Measurements from ENCODE around the gene CLIP2. TPM values are rescaled to one million over a fixed set of nuclear protein-coding genes. Genes with fewer than 3 reads are reported as not detected.
A peak's percentile ranks its signal among the peaks of the same experiment; 100 is the strongest.
"Not testable (repeated sequence)": the region's sequence is repeated elsewhere in the genome, so short reads cannot be mapped to it uniquely, and the experiment has no call there.

CLIP2 gene
- total RNA-seq, 1 donor from 2014 or later, result 26.5 TPM

- Mint-ChIP-seq H3K27ac (ENCODE audit: unreplicated experiment) (no peak overlapping the region), H3K36me3 (ENCODE audit: low read depth) (peaks cover 9% of the 10 kb centered on the region), H3K4me1 (peaks cover 4% of the 10 kb centered on the region), H3K27me3 (ENCODE audit: low read depth) (no peaks in the 10 kb centered on the region), H3K4me3 (no peak overlapping the region), H3K9me3 (no peaks in the 10 kb centered on the region)
- no peak for DNase-seq (ENCODE audit: low read depth, low spot score)
- TF ChIP-seq CTCF (conservative IDR thresholded peaks at IDR 0.05), result no peak
Observed at GRCh38 chr7:74398426-74398825, 109.2 kb downstream of the CLIP2 start.

GRCh38 chr7:74399006-74399405 is 109.8 kb downstream of the CLIP2 start:
- Mint-ChIP-seq H3K36me3 (ENCODE audit: low read depth) (peaks cover 9% of the 10 kb centered on the region), H3K27ac (ENCODE audit: unreplicated experiment) (peak overlapping the region; percentile 59)

GRCh38 chr7:74400420-74401136 is 111.4 kb downstream of the CLIP2 start:
- H3K36me3 Mint-ChIP-seq (ENCODE audit: low read depth), result peaks cover 7% of the 10 kb centered on the region
- no peak for TF ChIP-seq CTCF (conservative IDR thresholded peaks at IDR 0.05)
- H3K9me3 Mint-ChIP-seq, result no peaks in the 10 kb centered on the region
- no peak overlapping the region for H3K27ac Mint-ChIP-seq (ENCODE audit: unreplicated experiment)
- DNase-seq (ENCODE audit: low read depth, low spot score), result no peak
- H3K27me3 Mint-ChIP-seq (ENCODE audit: low read depth), result no peaks in the 10 kb centered on the region
- H3K4me1 Mint-ChIP-seq, result peaks cover 4% of the 10 kb centered on the region
- no peak overlapping the region for H3K4me3 Mint-ChIP-seq

More at GRCh38 chr7:74399006-74399405, 109.8 kb downstream of the CLIP2 start:
- Mint-ChIP-seq H3K9me3 (no peaks in the 10 kb centered on the region), H3K27me3 (ENCODE audit: low read depth) (no peaks in the 10 kb centered on the region), H3K4me3 (no peak overlapping the region), H3K4me1 (peaks cover 4% of the 10 kb centered on the region)
- DNase-seq (ENCODE audit: low read depth, low spot score), result no peak
- no peak for TF ChIP-seq CTCF (conservative IDR thresholded peaks at IDR 0.05)

- peaks cover 3% of the 10 kb centered on the region for H3K36me3 Mint-ChIP-seq (ENCODE audit: low read depth)
- H3K4me3 Mint-ChIP-seq, result no peak overlapping the region
- peaks cover 4% of the 10 kb centered on the region for H3K4me1 Mint-ChIP-seq
- no peaks in the 10 kb centered on the region for H3K27me3 Mint-ChIP-seq (ENCODE audit: low read depth)
- DNase-seq (ENCODE audit: low read depth, low spot score), result peak; percentile 86
- TF ChIP-seq CTCF (conservative IDR thresholded peaks at IDR 0.05), result peak; percentile 97
- no peaks in the 10 kb centered on the region for H3K9me3 Mint-ChIP-seq
- H3K27ac Mint-ChIP-seq (ENCODE audit: unreplicated experiment), result no peak overlapping the region
Observed at GRCh38 chr7:74401137-74401859, 112.1 kb downstream of the CLIP2 start.

- not testable (repeated sequence) for H3K27me3 Mint-ChIP-seq (ENCODE audit: low read depth); H3K4me1 Mint-ChIP-seq; H3K4me3 Mint-ChIP-seq; DNase-seq (ENCODE audit: low read depth, low spot score); H3K9me3 Mint-ChIP-seq; H3K27ac Mint-ChIP-seq (ENCODE audit: unreplicated experiment); H3K36me3 Mint-ChIP-seq (ENCODE audit: low read depth)
Observed at GRCh38 chr7:74402668-74403067, 113.5 kb downstream of the CLIP2 start.
